ENCODE measurements around the gene TKT. TPM values are rescaled to one million over a fixed set of nuclear protein-coding genes. Genes with fewer than 3 reads are reported as not detected.
A peak's percentile ranks its signal among the peaks of the same experiment; 100 is the strongest.

TKT gene
- polyA plus RNA-seq, 2 of the 4 experiments (the other 2 are of a cell fraction), result 628 to 1,457 TPM

DNA sequence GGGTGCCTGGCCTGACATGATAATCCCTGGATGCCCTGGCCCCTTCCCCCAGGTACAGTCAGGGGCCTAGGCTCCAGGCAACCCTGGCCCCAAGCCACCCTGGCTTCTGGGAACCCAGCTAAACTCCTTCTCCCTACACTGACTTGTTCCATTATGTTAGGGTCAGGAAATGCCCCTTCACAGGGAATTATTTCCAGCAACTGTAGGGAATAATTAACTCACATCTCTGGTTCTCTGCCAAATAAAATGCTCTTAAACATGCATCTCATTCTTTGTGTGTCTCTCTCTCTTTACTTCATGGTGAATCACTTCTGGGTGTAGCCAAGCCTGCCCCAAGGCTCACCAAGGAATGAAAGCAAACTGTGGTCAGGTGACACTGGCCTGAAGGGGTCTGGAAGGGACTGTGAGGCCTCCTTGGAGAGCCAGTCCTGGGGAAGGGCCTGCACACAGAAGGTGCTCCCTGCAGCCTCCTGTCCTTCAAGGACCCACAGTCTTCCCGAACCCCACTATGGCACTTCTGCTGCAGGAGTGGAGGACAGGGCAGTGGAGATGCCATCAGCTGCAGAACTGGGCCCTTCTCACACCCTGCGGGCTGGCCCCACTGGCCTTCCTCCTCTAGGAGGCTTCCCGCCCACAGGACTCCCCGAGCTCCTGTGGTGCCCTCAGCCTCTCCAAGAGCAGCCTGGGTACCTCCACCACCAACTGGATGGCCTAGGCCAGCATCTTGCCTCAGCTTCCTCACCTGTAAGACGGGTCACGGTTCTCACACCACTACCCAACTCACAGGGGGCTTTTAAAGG is 17.6 kb downstream of the TKT start (continued):
- TF ChIP-seq, protein P1, sequence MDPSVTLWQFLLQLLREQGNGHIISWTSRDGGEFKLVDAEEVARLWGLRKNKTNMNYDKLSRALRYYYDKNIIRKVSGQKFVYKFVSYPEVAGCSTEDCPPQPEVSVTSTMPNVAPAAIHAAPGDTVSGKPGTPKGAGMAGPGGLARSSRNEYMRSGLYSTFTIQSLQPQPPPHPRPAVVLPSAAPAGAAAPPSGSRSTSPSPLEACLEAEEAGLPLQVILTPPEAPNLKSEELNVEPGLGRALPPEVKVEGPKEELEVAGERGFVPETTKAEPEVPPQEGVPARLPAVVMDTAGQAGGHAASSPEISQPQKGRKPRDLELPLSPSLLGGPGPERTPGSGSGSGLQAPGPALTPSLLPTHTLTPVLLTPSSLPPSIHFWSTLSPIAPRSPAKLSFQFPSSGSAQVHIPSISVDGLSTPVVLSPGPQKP (IDR thresholded peaks at IDR 0.05; ENCODE audit: low read depth, low read length), result no peak
- TF ChIP-seq POLR2A (IDR thresholded peaks at IDR 0.05; ENCODE audit: low read length), result peak; percentile 38; the same call in 1 of the 2 replicates
- no peak for TF ChIP-seq RCOR1 (IDR thresholded peaks at IDR 0.05; ENCODE audit: low read depth, low read length)
- no peak for TF ChIP-seq FOXS1 (CRISPR knock-in tag; IDR thresholded peaks at IDR 0.05)
- TF ChIP-seq TFCP2L1 (CRISPR knock-in tag; IDR thresholded peaks at IDR 0.05), result no peak
- no peak for TF ChIP-seq KDM1A (IDR thresholded peaks at IDR 0.05; ENCODE audit: low read depth)
- peak; percentile 76; the same call in 1 of the 2 replicates for TF ChIP-seq GATA3 (IDR thresholded peaks at IDR 0.05; ENCODE audit: borderline replicate concordance)
- TF ChIP-seq, protein P2, sequence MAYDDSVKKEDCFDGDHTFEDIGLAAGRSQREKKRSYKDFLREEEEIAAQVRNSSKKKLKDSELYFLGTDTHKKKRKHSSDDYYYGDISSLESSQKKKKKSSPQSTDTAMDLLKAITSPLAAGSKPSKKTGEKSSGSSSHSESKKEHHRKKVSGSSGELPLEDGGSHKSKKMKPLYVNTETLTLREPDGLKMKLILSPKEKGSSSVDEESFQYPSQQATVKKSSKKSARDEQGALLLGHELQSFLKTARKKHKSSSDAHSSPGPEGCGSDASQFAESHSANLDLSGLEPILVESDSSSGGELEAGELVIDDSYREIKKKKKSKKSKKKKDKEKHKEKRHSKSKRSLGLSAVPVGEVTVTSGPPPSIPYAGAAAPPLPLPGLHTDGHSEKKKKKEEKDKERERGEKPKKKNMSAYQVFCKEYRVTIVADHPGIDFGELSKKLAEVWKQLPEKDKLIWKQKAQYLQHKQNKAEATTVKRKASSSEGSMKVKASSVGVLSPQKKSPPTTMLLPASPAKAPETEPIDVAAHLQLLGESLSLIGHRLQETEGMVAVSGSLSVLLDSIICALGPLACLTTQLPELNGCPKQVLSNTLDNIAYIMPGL (CRISPR knock-in tag; IDR thresholded peaks at IDR 0.05; ENCODE audit: borderline replicate concordance), result no peak
- TF ChIP-seq MAFK (IDR thresholded peaks at IDR 0.05; ENCODE audit: partially characterized antibody), result no peak
- TF ChIP-seq, protein P3, sequence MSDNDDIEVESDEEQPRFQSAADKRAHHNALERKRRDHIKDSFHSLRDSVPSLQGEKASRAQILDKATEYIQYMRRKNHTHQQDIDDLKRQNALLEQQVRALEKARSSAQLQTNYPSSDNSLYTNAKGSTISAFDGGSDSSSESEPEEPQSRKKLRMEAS (IDR thresholded peaks at IDR 0.05), result peak; percentile 71; the same call in 1 of the 2 replicates
- no peak for TF ChIP-seq ZSCAN20 (CRISPR knock-in tag; IDR thresholded peaks at IDR 0.05)
- no peak for TF ChIP-seq CHD2 (IDR thresholded peaks at IDR 0.05; ENCODE audit: low read length, partially characterized antibody)
- TF ChIP-seq POLR2AphosphoS2 (conservative IDR thresholded peaks at IDR 0.05; ENCODE audit: low read length), result no peak
- TF ChIP-seq HOXB5 (CRISPR knock-in tag; IDR thresholded peaks at IDR 0.05), result no peak
- peak; percentile 66 for TF ChIP-seq JUNB (IDR thresholded peaks at IDR 0.05)
- no peak for TF ChIP-seq CBX2 (IDR thresholded peaks at IDR 0.05; ENCODE audit: borderline replicate concordance, low read depth)
- no peak for TF ChIP-seq BHLHE40 (IDR thresholded peaks at IDR 0.05; ENCODE audit: low read depth, low read length)
- TF ChIP-seq, protein P4, sequence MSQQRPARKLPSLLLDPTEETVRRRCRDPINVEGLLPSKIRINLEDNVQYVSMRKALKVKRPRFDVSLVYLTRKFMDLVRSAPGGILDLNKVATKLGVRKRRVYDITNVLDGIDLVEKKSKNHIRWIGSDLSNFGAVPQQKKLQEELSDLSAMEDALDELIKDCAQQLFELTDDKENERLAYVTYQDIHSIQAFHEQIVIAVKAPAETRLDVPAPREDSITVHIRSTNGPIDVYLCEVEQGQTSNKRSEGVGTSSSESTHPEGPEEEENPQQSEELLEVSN (IDR thresholded peaks at IDR 0.05; ENCODE audit: borderline replicate concordance, low read depth), result peak; percentile 69; the same call in 1 of the 2 replicates
- no peak for TF ChIP-seq CBX8 (IDR thresholded peaks at IDR 0.05)
- TF ChIP-seq, protein P5, sequence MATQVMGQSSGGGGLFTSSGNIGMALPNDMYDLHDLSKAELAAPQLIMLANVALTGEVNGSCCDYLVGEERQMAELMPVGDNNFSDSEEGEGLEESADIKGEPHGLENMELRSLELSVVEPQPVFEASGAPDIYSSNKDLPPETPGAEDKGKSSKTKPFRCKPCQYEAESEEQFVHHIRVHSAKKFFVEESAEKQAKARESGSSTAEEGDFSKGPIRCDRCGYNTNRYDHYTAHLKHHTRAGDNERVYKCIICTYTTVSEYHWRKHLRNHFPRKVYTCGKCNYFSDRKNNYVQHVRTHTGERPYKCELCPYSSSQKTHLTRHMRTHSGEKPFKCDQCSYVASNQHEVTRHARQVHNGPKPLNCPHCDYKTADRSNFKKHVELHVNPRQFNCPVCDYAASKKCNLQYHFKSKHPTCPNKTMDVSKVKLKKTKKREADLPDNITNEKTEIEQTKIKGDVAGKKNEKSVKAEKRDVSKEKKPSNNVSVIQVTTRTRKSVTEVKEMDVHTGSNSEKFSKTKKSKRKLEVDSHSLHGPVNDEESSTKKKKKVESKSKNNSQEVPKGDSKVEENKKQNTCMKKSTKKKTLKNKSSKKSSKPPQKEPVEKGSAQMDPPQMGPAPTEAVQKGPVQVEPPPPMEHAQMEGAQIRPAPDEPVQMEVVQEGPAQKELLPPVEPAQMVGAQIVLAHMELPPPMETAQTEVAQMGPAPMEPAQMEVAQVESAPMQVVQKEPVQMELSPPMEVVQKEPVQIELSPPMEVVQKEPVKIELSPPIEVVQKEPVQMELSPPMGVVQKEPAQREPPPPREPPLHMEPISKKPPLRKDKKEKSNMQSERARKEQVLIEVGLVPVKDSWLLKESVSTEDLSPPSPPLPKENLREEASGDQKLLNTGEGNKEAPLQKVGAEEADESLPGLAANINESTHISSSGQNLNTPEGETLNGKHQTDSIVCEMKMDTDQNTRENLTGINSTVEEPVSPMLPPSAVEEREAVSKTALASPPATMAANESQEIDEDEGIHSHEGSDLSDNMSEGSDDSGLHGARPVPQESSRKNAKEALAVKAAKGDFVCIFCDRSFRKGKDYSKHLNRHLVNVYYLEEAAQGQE (IDR thresholded peaks at IDR 0.05), result no peak
- TF ChIP-seq CHD4 (IDR thresholded peaks at IDR 0.05; ENCODE audit: borderline replicate concordance), result no peak
- TF ChIP-seq PHF8 (IDR thresholded peaks at IDR 0.05; ENCODE audit: borderline replicate concordance, low read depth), result no peak
- no peak for TF ChIP-seq HEYL (CRISPR knock-in tag; IDR thresholded peaks at IDR 0.05)
- TF ChIP-seq RARB (CRISPR knock-in tag; IDR thresholded peaks at IDR 0.05), result no peak
- no peak for TF ChIP-seq HDAC2 (IDR thresholded peaks at IDR 0.05)
- TF ChIP-seq NR3C1 (IDR thresholded peaks at IDR 0.05), result no peak
- TF ChIP-seq HOXA7 (CRISPR knock-in tag; IDR thresholded peaks at IDR 0.05), result no peak
- no peak for TF ChIP-seq CEBPB (IDR thresholded peaks at IDR 0.05)
- TF ChIP-seq FOSB (CRISPR knock-in tag; IDR thresholded peaks at IDR 0.05), result 0 out of 2 replicates have a peak, but pooled peaks have one; percentile 21
- TF ChIP-seq KDM5A (IDR thresholded peaks at IDR 0.05), result no peak
- TF ChIP-seq SMC3 (IDR thresholded peaks at IDR 0.05), result no peak
- TF ChIP-seq TP53 (CRISPR knock-in tag; IDR thresholded peaks at IDR 0.05), result no peak
- TF ChIP-seq JUN (IDR thresholded peaks at IDR 0.05), result peak; percentile 46 to 76; a peak in 3 of 5 replicates
- TF ChIP-seq SREBF2 (IDR thresholded peaks at IDR 0.05), result no peak
- TF ChIP-seq ZNF302 (CRISPR knock-in tag; IDR thresholded peaks at IDR 0.05), result no peak

Data from A549 (cell line).